Activated T-cell treated with anti-CD3 and anti-CD28 coated beads, Interleukin-2, amount 50 U/mL, for 24 hours (primary cell): ENCODE results near the gene PADI2.

Source experiments
- DNase-seq: peaks from one replicate; pipeline ENCODE4 v3.0.0-alpha.2; 2020
- H3K27ac Mint-ChIP-seq: 2 replicates; pipeline ENCODE4 v1.8.0; 2020; ENCODE audit warnings: mild to moderate bottlenecking, mixed read lengths
- H3K27me3 Mint-ChIP-seq: 2 replicates; pipeline ENCODE4 v1.8.0; 2020; ENCODE audit warnings: mixed read lengths
- H3K36me3 Mint-ChIP-seq: 2 replicates; pipeline ENCODE4 v1.8.0; 2020; ENCODE audit warnings: low read depth, mixed read lengths
- H3K4me1 Mint-ChIP-seq: 2 replicates; pipeline ENCODE4 v1.8.0; 2020; ENCODE audit warnings: low read depth, mixed read lengths
- H3K4me3 Mint-ChIP-seq: 2 replicates; pipeline ENCODE4 v1.8.0; 2020; ENCODE audit warnings: mild to moderate bottlenecking, moderate library complexity, mixed read lengths
- H3K9me3 Mint-ChIP-seq: 2 replicates; pipeline ENCODE4 v1.8.0; 2020; ENCODE audit warnings: mixed read lengths

Gene PADI2

GRCh38 chr1:17027900-17028299, 91.4 kb downstream of the PADI2 start:
- H3K27me3 Mint-ChIP-seq: no peaks in the 10 kb centered on the region
- no peak for DNase-seq
- no peaks in the 10 kb centered on the region for H3K4me1 Mint-ChIP-seq
- no peak overlapping the region for H3K4me3 Mint-ChIP-seq
- no peaks in the 10 kb centered on the region for H3K9me3 Mint-ChIP-seq
- peaks cover 93% of the 10 kb centered on the region for H3K36me3 Mint-ChIP-seq
- H3K27ac Mint-ChIP-seq: peak overlapping the region; percentile 16

GRCh38 chr1:17027403-17027802, 91.8 kb downstream of the PADI2 start:
- Mint-ChIP-seq H3K9me3 (no peaks in the 10 kb centered on the region), H3K36me3 (peaks cover 93% of the 10 kb centered on the region), H3K4me3 (no peak overlapping the region), H3K4me1 (no peaks in the 10 kb centered on the region), H3K27ac (peak overlapping the region; percentile 16), H3K27me3 (no peaks in the 10 kb centered on the region)
- DNase-seq: no peak

- no peak overlapping the region for H3K4me3 Mint-ChIP-seq
- no peaks in the 10 kb centered on the region for H3K27me3 Mint-ChIP-seq
- H3K9me3 Mint-ChIP-seq: no peaks in the 10 kb centered on the region
- peak overlapping the region; percentile 55 for H3K27ac Mint-ChIP-seq
- peaks cover 97% of the 10 kb centered on the region for H3K36me3 Mint-ChIP-seq
- DNase-seq: no peak
- H3K4me1 Mint-ChIP-seq: peaks cover 2% of the 10 kb centered on the region
These were observed 94.5 kb downstream of the PADI2 start for GRCh38 chr1:17024721-17025120.

GRCh38 chr1:17023573-17023972, 95.7 kb downstream of the PADI2 start:
- peaks cover 97% of the 10 kb centered on the region for H3K36me3 Mint-ChIP-seq
- no peak for DNase-seq
- H3K27ac Mint-ChIP-seq: peak overlapping the region; percentile 53
- H3K4me3 Mint-ChIP-seq: no peak overlapping the region
- H3K4me1 Mint-ChIP-seq: peaks cover 10% of the 10 kb centered on the region
- no peaks in the 10 kb centered on the region for H3K27me3 Mint-ChIP-seq
- H3K9me3 Mint-ChIP-seq: no peaks in the 10 kb centered on the region

GRCh38 chr1:17023102-17023501, 96.1 kb downstream of the PADI2 start:
- no peak for DNase-seq
- peaks cover 96% of the 10 kb centered on the region for H3K36me3 Mint-ChIP-seq
- H3K4me1 Mint-ChIP-seq: peaks cover 10% of the 10 kb centered on the region
- H3K4me3 Mint-ChIP-seq: no peak overlapping the region
- no peaks in the 10 kb centered on the region for H3K27me3 Mint-ChIP-seq
- H3K9me3 Mint-ChIP-seq: no peaks in the 10 kb centered on the region
- no peak overlapping the region for H3K27ac Mint-ChIP-seq

- Mint-ChIP-seq H3K4me3 (no peak overlapping the region), H3K27ac (peak overlapping the region; percentile 57), H3K27me3 (no peaks in the 10 kb centered on the region), H3K9me3 (no peaks in the 10 kb centered on the region), H3K36me3 (peaks cover 91% of the 10 kb centered on the region), H3K4me1 (peaks cover 10% of the 10 kb centered on the region)
- DNase-seq: no peak
These were observed 97.4 kb downstream of the PADI2 start for GRCh38 chr1:17021896-17022295.

- Mint-ChIP-seq H3K36me3 (peaks cover 80% of the 10 kb centered on the region), H3K27ac (peak overlapping the region; percentile 66), H3K27me3 (no peaks in the 10 kb centered on the region), H3K4me3 (no peak overlapping the region), H3K9me3 (no peaks in the 10 kb centered on the region), H3K4me1 (peaks cover 10% of the 10 kb centered on the region)
- DNase-seq: no peak
These were observed 98.7 kb downstream of the PADI2 start for GRCh38 chr1:17020502-17020901.

GRCh38 chr1:17018849-17019248, 100.4 kb downstream of the PADI2 start:
- Mint-ChIP-seq H3K4me1 (peaks cover 10% of the 10 kb centered on the region), H3K27me3 (no peaks in the 10 kb centered on the region), H3K9me3 (no peaks in the 10 kb centered on the region), H3K27ac (peak overlapping the region; percentile 76), H3K36me3 (peaks cover 64% of the 10 kb centered on the region), H3K4me3 (no peak overlapping the region)
- DNase-seq: no peak

- H3K27ac Mint-ChIP-seq: no peak overlapping the region
These were observed 101.8 kb downstream of the PADI2 start for GRCh38 chr1:17017435-17017834.

More at GRCh38 chr1:17017435-17017834, 101.8 kb downstream of the PADI2 start:
- Mint-ChIP-seq H3K9me3 (no peaks in the 10 kb centered on the region), H3K4me1 (peaks cover 10% of the 10 kb centered on the region), H3K27me3 (no peaks in the 10 kb centered on the region), H3K4me3 (no peak overlapping the region), H3K36me3 (peaks cover 50% of the 10 kb centered on the region)
- no peak for DNase-seq
